Body of pancreas (tissue), 4 donors: ENCODE results near the gene NCOR1.
"Not testable (repeated sequence)": the region's sequence is repeated elsewhere in the genome, so short reads cannot be mapped to it uniquely, and the experiment has no call there.

Experiments used
- POLR2A ChIP-seq, 3 donors: fragments of 450-650 bp; IDR thresholded peaks; one replicate each; pipeline ENCODE4 v1.6.1; 2016; ENCODE audit warnings: antibody characterized with exemption in 3 of 3, mild to moderate bottlenecking in 2 of 3
- TF ChIP-seq, protein P1 (sequence below), 7 experiments: fragments of 450-650 bp in 4 of 7; fragments of 200-600 bp in 3 of 7; sonication (generic) in 3 of 7; IDR thresholded peaks; one replicate each; pipeline ENCODE4 v1.5.1; 2016 to 2019; ENCODE audit warnings: antibody characterized with exemption in 7 of 7

DNA sequence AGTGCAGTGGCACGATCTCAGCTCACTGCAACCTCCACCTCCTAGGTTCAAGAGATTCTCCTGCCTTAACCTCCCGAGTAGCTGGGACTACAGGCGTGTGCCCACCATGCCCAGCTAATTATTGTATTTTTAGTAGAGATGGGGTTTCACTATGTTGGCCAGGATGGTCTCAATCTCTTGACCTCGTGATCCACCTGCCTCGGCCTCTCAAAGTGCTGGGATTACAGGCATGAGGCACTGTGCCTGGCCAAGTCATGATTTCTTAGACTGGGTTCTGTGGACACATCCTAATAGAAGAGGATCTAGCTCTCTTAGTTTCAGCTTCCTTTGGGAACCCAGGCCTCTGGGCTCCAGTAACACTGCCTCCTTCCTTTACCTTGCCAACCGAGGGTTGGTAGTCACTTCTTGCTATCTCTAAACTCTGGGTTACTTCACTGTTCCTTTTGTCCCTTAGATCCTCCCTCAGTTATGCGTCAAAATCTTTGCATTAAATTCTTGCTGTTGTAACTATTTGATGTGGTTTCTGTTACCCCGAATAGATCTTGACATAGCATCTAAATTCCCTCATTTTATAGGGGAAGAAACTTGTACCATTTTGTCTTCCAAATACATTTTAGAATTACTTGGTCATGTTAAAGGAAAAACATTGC is 14.7 kb upstream of the NCOR1 start:
- TF ChIP-seq, protein P1, sequence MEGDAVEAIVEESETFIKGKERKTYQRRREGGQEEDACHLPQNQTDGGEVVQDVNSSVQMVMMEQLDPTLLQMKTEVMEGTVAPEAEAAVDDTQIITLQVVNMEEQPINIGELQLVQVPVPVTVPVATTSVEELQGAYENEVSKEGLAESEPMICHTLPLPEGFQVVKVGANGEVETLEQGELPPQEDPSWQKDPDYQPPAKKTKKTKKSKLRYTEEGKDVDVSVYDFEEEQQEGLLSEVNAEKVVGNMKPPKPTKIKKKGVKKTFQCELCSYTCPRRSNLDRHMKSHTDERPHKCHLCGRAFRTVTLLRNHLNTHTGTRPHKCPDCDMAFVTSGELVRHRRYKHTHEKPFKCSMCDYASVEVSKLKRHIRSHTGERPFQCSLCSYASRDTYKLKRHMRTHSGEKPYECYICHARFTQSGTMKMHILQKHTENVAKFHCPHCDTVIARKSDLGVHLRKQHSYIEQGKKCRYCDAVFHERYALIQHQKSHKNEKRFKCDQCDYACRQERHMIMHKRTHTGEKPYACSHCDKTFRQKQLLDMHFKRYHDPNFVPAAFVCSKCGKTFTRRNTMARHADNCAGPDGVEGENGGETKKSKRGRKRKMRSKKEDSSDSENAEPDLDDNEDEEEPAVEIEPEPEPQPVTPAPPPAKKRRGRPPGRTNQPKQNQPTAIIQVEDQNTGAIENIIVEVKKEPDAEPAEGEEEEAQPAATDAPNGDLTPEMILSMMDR (IDR thresholded peaks at IDR 0.05), result not testable (repeated sequence)
- TF ChIP-seq POLR2A (IDR thresholded peaks at IDR 0.05), result not testable (repeated sequence)
